Glomerular visceral epithelial cell (primary cell): ENCODE measurements around the gene CSNK2A1.

Experiments used
- DNase-seq: peaks from one replicate; pipeline ENCODE4 v3.0.0-alpha.2; 2016; ENCODE audit errors: extremely low spot score

CSNK2A1 gene

GRCh38 chr20:564192-564591 is 20.6 kb upstream of the CSNK2A1 start:
- DNase-seq = no peak

- no peak for DNase-seq
Observed at GRCh38 chr20:563187-563586, 19.6 kb upstream of the CSNK2A1 start.

GRCh38 chr20:562232-562897 is 18.8 kb upstream of the CSNK2A1 start:
- no peak for DNase-seq

GRCh38 chr20:561437-562231 is 18.0 kb upstream of the CSNK2A1 start:
- peak; percentile 70 for DNase-seq

GRCh38 chr20:560680-561079 is 17.1 kb upstream of the CSNK2A1 start:
- DNase-seq = no peak

GRCh38 chr20:558117-558516 is 14.5 kb upstream of the CSNK2A1 start:
- DNase-seq = no peak

GRCh38 chr20:556984-557383 is 13.4 kb upstream of the CSNK2A1 start:
- DNase-seq = no peak

- peak; percentile 65 for DNase-seq
Observed at GRCh38 chr20:555976-556385, 12.4 kb upstream of the CSNK2A1 start.

- DNase-seq = peak; percentile 58
Observed at GRCh38 chr20:550611-551010, 7.0 kb upstream of the CSNK2A1 start.

- DNase-seq = no peak
Observed at GRCh38 chr20:549722-550496, 6.3 kb upstream of the CSNK2A1 start.

GRCh38 chr20:548906-549305 is 5.3 kb upstream of the CSNK2A1 start:
- no peak for DNase-seq

GRCh38 chr20:547394-547793 is 3.8 kb upstream of the CSNK2A1 start:
- DNase-seq = no peak

GRCh38 chr20:546353-546752 is 2.8 kb upstream of the CSNK2A1 start:
- no peak for DNase-seq

- DNase-seq = no peak
Observed at GRCh38 chr20:544153-544725, 649 bp upstream of the CSNK2A1 start.

GRCh38 chr20:542777-543368 is 717 bp downstream of the CSNK2A1 start:
- peak; percentile 36 for DNase-seq

GRCh38 chr20:540391-541201 is 3.0 kb downstream of the CSNK2A1 start:
- no peak for DNase-seq

GRCh38 chr20:539848-540247 is 3.7 kb downstream of the CSNK2A1 start:
- peak; percentile 30 for DNase-seq

GRCh38 chr20:539191-539590 is 4.4 kb downstream of the CSNK2A1 start:
- no peak for DNase-seq

GRCh38 chr20:537983-538382 is 5.6 kb downstream of the CSNK2A1 start:
- DNase-seq = no peak

GRCh38 chr20:536426-537010 is 7.1 kb downstream of the CSNK2A1 start:
- DNase-seq = no peak

- peak; percentile 19 for DNase-seq
Observed at GRCh38 chr20:535958-536357, 7.6 kb downstream of the CSNK2A1 start.
